ENCODE data around the gene PSMB10.

The PSMB10 gene

DNA sequence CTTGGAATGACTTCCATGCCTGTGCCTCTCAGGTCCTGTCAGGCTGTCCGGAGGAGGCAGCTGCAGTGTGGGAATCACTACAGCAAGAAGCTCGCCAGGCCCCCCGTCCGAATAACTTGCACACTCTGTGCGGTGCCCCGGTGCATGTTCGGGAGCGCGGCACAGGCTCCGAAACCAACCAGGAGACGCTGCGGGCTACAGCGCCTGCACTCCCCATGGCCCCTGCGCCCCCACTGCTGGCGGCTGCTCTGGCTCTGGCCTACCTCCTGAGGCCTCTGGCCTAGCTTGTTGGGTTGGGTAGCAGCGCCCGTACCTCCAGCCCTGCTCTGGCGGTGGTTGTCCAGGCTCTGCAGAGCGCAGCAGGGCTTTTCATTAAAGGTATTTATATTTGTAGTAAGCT lies 50.7 kb downstream of the PSMB10 start:
- TF ChIP-seq, protein P1, sequence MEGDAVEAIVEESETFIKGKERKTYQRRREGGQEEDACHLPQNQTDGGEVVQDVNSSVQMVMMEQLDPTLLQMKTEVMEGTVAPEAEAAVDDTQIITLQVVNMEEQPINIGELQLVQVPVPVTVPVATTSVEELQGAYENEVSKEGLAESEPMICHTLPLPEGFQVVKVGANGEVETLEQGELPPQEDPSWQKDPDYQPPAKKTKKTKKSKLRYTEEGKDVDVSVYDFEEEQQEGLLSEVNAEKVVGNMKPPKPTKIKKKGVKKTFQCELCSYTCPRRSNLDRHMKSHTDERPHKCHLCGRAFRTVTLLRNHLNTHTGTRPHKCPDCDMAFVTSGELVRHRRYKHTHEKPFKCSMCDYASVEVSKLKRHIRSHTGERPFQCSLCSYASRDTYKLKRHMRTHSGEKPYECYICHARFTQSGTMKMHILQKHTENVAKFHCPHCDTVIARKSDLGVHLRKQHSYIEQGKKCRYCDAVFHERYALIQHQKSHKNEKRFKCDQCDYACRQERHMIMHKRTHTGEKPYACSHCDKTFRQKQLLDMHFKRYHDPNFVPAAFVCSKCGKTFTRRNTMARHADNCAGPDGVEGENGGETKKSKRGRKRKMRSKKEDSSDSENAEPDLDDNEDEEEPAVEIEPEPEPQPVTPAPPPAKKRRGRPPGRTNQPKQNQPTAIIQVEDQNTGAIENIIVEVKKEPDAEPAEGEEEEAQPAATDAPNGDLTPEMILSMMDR (conservative IDR thresholded peaks at IDR 0.05; ENCODE audit: low read depth, low read length), result no peak
- no peak for DNase-seq (ENCODE audit: low read depth)
- no peak overlapping the region for H3K4me3 ChIP-seq (ENCODE audit: low read length)

DNA sequence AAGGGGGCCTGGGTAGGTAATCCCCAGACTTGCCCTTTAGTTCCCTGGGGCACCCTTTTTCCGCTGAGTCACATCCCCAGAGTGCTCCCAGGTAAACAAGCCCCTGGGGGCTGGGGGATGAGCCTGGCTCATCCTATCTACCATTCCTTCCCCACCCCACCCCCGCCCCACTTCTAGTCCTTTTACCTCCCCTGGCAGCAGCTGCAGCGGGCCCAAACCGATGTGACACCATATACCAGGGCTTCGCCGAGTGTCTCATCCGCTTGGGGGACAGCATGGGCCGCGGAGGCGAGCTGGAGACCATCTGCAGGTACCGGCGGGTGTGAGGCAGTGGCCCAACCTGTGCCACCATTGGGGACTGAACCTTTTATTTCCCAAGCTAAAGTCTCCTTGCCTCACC lies 51.1 kb downstream of the PSMB10 start:
- no peak overlapping the region for H3K4me3 ChIP-seq (ENCODE audit: low read length)
- TF ChIP-seq, protein P1 (conservative IDR thresholded peaks at IDR 0.05; ENCODE audit: low read depth, low read length), result no peak

DNA sequence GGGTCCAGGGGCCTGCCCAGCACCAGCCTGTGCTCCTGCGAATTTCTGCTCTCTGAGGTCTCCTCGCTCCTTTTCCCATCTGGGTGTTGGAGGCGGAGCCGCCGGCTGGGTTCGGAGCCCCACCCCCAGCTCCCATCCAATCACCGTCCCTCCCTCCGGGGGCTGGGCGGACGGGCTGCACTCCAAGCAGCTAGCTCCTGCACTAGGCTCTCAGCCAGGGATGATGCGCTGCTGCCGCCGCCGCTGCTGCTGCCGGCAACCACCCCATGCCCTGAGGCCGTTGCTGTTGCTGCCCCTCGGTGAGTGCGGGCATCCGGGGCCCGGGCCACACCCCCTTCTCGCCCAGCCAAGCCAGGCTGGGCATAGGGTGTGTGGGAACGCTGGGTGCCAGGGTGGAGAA lies 52.0 kb downstream of the PSMB10 start, which contains the start of gene NRN1L:
Gene NRN1L (plus strand): TSS at position 202 of the 400 bp plus-strand sequence. CDS start 19 bp downstream, at position 221.
- TF ChIP-seq, protein P1 (conservative IDR thresholded peaks at IDR 0.05; ENCODE audit: low read depth, low read length), result no peak
- no peak for DNase-seq (ENCODE audit: low read depth)
- H3K4me3 ChIP-seq (ENCODE audit: low read length), result no peak within 1 kb of the TSS

More for the DNA sequence above, 51.1 kb downstream of the PSMB10 start:
- DNase-seq (ENCODE audit: low read depth), result no peak
